Measurements from ENCODE around the gene ATAD3C. TPM values are rescaled to one million over a fixed set of nuclear protein-coding genes. Genes with fewer than 3 reads are reported as not detected.
"Not testable (repeated sequence)": the region's sequence is repeated elsewhere in the genome, so short reads cannot be mapped to it uniquely, and the experiment has no call there.

ATAD3C gene
- polyA plus RNA-seq, 1 donor (not counting 4 experiments of a cell fraction or from before 2014, with no cell fraction given) = 0.39 TPM

DNA sequence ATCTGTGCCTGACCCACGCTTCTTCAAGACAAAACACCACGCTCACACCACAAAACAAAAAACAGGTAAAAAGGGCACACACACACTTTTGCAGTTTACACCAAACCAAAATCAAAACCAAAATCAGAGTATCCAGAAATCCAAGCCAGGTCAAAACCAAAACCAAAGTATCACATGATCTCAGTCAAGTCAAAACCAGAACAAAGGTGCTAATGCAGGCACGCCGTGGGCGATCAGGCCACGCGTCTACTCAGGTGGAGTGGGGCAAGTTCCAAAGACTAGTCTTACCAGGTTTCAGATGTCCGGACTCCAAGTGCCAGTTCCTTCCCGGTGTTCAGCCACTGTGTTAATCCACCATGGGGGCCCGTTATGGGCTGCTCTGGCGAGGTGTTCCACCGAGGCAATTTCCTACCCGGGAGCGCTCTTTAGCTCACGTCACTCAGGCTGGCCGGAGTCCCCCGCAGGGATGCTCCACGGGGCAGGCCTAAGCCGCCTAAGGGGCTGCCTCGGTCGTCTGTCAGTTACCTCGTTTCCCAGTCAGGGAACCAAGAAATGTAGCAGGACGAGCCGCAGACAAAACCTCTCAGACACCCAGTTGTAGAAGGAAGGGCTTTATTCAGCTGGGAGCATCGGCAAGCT is 31.5 kb upstream of the ATAD3C start:
- FAIRE-seq; H3K79me2 ChIP-seq (ENCODE audit: control insufficient read depth, insufficient read depth, low read length); H3K9me3 ChIP-seq (ENCODE audit: control insufficient read depth, low read depth, low read length); H3K36me3 ChIP-seq (ENCODE audit: control insufficient read depth in 2 of 2, extremely low read depth in 1 of 2, insufficient read depth in 2 of 2, low read length in 2 of 2); DNase-seq (ENCODE audit: low read depth, low spot score); H4K20me1 ChIP-seq (ENCODE audit: control insufficient read depth, extremely low read depth, insufficient read depth, low read length); H3K9me1 ChIP-seq (ENCODE audit: control insufficient read depth, extremely low read depth, insufficient read depth, low read length); H3K4me3 ChIP-seq (ENCODE audit: control insufficient read depth in 2 of 3, extremely low read depth in 1 of 3, insufficient read depth in 2 of 3, low read depth in 1 of 3, low read length in 3 of 3); dilution Hi-C loops (cut with MboI; ENCODE audit: extremely low pct_ligation_motif_present, low sequenced_read_pairs); H3K27me3 ChIP-seq (ENCODE audit: control insufficient read depth, extremely low read depth, insufficient read depth, low read length); H3K27ac ChIP-seq (ENCODE audit: control insufficient read depth, insufficient read depth, low read length): not testable (repeated sequence)
- Histone ChIP-seq H2AFZ (ENCODE audit: control insufficient read depth, low read length) (peak overlapping the region; percentile 40), H3K4me2 (ENCODE audit: control insufficient read depth, extremely low read depth, insufficient read depth, low read depth, low read length) (peak overlapping the region; percentile 25), H3K4me1 (ENCODE audit: control insufficient read depth, extremely low read depth, insufficient read depth, low read length) (peaks cover 29% of the 10 kb centered on the region), H3K9ac (ENCODE audit: control insufficient read depth, extremely low read depth, insufficient read depth, low read length) (peak overlapping the region; percentile 4)

DNA sequence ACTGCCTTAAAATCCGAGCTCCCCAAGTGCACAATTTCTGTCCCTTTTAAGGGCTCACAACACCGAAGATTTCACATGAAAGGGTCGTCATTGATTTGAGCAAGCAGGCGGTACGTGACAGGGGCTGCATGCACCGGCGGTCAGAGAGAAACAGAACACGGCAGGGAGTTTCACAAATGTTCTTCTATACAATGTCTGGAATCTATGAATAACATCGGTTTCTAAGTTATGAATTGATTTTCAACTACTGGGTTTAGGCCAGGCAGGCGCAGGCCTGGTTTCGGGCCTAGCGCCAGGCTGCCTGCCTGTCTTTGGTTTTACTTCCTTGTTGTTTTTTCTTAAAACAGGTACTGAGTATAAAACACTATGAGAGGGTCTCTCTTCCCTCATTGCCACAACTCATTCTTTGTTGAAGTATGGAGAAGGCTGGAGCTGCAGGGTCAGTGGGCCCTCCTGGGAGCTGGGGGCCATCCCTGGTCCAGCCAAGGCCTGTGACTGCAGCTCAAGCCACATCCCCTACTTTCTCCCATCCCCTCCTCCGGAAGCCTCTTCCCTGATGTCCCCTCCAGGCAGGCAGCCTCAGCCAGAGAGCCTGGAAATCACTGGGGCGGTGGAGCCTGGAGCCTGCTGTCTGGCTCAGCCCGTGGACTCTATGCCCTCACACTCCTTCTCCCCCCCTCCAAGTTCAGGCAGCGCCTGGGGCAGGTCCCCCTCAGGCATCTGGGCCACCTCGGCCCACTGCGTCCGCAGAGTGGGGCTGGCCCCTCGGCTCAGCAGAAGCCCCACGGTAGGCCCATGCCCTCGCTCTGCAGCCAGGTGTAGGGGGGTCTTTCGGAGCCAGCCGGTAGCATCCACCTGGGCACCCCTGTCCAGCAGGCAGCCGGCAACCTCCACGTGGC is 30.8 kb upstream of the ATAD3C start:
- DNase-seq (ENCODE audit: low read depth, low spot score) = no peak
- Histone ChIP-seq H3K4me1 (ENCODE audit: control insufficient read depth, extremely low read depth, insufficient read depth, low read length) (peaks cover 34% of the 10 kb centered on the region), H3K9me1 (ENCODE audit: control insufficient read depth, extremely low read depth, insufficient read depth, low read length) (no peaks in the 10 kb centered on the region), H3K36me3 (ENCODE audit: control insufficient read depth in 2 of 2, extremely low read depth in 1 of 2, insufficient read depth in 2 of 2, low read length in 2 of 2) (no peaks in the 10 kb centered on the region), H3K27me3 (ENCODE audit: control insufficient read depth, extremely low read depth, insufficient read depth, low read length) (no peaks in the 10 kb centered on the region), H2AFZ (ENCODE audit: control insufficient read depth, low read length) (peak overlapping the region; percentile 19), H3K27ac (ENCODE audit: control insufficient read depth, insufficient read depth, low read length) (no peak overlapping the region), H4K20me1 (ENCODE audit: control insufficient read depth, extremely low read depth, insufficient read depth, low read length) (no peaks in the 10 kb centered on the region), H3K79me2 (ENCODE audit: control insufficient read depth, insufficient read depth, low read length) (no peaks in the 10 kb centered on the region), H3K4me2 (ENCODE audit: control insufficient read depth, extremely low read depth, insufficient read depth, low read depth, low read length) (peak overlapping the region; percentile 54), H3K9me3 (ENCODE audit: control insufficient read depth, low read depth, low read length) (no peaks in the 10 kb centered on the region), H3K9ac (ENCODE audit: control insufficient read depth, extremely low read depth, insufficient read depth, low read length) (peak overlapping the region; percentile 4), H3K4me3 (ENCODE audit: control insufficient read depth in 2 of 3, extremely low read depth in 1 of 3, insufficient read depth in 2 of 3, low read depth in 1 of 3, low read length in 3 of 3) (no peak overlapping the region)
- dilution Hi-C loops (cut with MboI; ENCODE audit: extremely low pct_ligation_motif_present, low sequenced_read_pairs) = no loop called here
- TF ChIP-seq, protein P1, sequence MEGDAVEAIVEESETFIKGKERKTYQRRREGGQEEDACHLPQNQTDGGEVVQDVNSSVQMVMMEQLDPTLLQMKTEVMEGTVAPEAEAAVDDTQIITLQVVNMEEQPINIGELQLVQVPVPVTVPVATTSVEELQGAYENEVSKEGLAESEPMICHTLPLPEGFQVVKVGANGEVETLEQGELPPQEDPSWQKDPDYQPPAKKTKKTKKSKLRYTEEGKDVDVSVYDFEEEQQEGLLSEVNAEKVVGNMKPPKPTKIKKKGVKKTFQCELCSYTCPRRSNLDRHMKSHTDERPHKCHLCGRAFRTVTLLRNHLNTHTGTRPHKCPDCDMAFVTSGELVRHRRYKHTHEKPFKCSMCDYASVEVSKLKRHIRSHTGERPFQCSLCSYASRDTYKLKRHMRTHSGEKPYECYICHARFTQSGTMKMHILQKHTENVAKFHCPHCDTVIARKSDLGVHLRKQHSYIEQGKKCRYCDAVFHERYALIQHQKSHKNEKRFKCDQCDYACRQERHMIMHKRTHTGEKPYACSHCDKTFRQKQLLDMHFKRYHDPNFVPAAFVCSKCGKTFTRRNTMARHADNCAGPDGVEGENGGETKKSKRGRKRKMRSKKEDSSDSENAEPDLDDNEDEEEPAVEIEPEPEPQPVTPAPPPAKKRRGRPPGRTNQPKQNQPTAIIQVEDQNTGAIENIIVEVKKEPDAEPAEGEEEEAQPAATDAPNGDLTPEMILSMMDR (optimal IDR thresholded peaks at IDR 0.05 in 1 of 3, IDR thresholded peaks at IDR 0.05 in 1 of 3, conservative IDR thresholded peaks at IDR 0.05 in 1 of 3; ENCODE audit: extremely low read depth in 1 of 3, insufficient read depth in 2 of 3, low read length in 3 of 3) = no peak
- no peak for TF ChIP-seq EZH2 (IDR thresholded peaks at IDR 0.05; ENCODE audit: low read length)
- FAIRE-seq = no peak
